Stimulated activated naive CD8-positive, alpha-beta T cell treated with anti-CD3 and anti-CD28 coated beads, Interleukin-15, amount 100 ng/mL, for 72 hours (primary cell): ENCODE results near the gene GIPC3.

Experiments
- ATAC-seq: fragments of 150-1000 bp; cut with Tn5 transposase; 2 replicates; pipeline ENCODE4 v1.10.0; 2021; ENCODE audit warnings: mild to moderate bottlenecking, moderate library complexity
- DNase-seq, 2 donors: peaks; one replicate each; pipeline ENCODE4 v3.0.0; 2021 to 2022
- H3K27ac Mint-ChIP-seq, 2 donors: one replicate each; pipeline ENCODE4 v1.8.0; 2022; ENCODE audit warnings: mild to moderate bottlenecking in 2 of 2, mixed read lengths in 2 of 2, moderate library complexity in 2 of 2
- H3K27me3 Mint-ChIP-seq: one replicate; pipeline ENCODE4 v1.8.0; 2022; ENCODE audit warnings: mixed read lengths
- H3K4me1 Mint-ChIP-seq: one replicate; pipeline ENCODE4 v1.8.0; 2022; ENCODE audit warnings: mild to moderate bottlenecking, mixed read lengths
- H3K4me3 Mint-ChIP-seq, 2 donors: one replicate each; pipeline ENCODE4 v1.8.0; 2022; ENCODE audit warnings: mild to moderate bottlenecking in 2 of 2, mixed read lengths in 2 of 2, moderate library complexity in 1 of 2
- H3K9me3 Mint-ChIP-seq, 2 donors: one replicate each; pipeline ENCODE4 v1.8.0; 2022; ENCODE audit warnings: mixed read lengths in 2 of 2

GIPC3 gene

GRCh38 chr19:3605361-3605760 is 20.1 kb downstream of the GIPC3 start:
- Mint-ChIP-seq H3K4me3 (no peak overlapping the region), H3K4me1 (peaks cover 16% of the 10 kb centered on the region), H3K27me3 (no peaks in the 10 kb centered on the region), H3K9me3 (no peaks in the 10 kb centered on the region), H3K27ac (no peak overlapping the region)
- no peak for ATAC-seq
- DNase-seq = no peak

GRCh38 chr19:3605770-3606169 is 20.5 kb downstream of the GIPC3 start:
- Mint-ChIP-seq H3K4me1 (peaks cover 16% of the 10 kb centered on the region), H3K9me3 (no peaks in the 10 kb centered on the region), H3K27ac (no peak overlapping the region), H3K27me3 (no peaks in the 10 kb centered on the region), H3K4me3 (no peak overlapping the region)
- ATAC-seq (no peak), DNase-seq (no peak)

- Mint-ChIP-seq H3K4me3 (no peak overlapping the region), H3K27ac (no peak overlapping the region), H3K27me3 (no peaks in the 10 kb centered on the region), H3K9me3 (no peaks in the 10 kb centered on the region), H3K4me1 (peaks cover 16% of the 10 kb centered on the region)
- peak; percentile 64 for ATAC-seq
- DNase-seq = peak; percentile 40 to 41
Measured at GRCh38 chr19:3606174-3606689, 21.0 kb downstream of the GIPC3 start.

- Mint-ChIP-seq H3K4me3 (peak within 1 kb of the TSS in 1 of 2 donors; percentile 49), H3K27ac (no peak within 1 kb of the TSS), H3K4me1 (peaks cover 16% of the 10 kb centered on the region)
Measured at GRCh38 chr19:3606690-3607289, 21.5 kb downstream of the GIPC3 start, which contains the start of gene TBXA2R. Gene TBXA2R, minus strand, starts transcription at chr19:3606875. Its CDS starts 6,241 bp downstream, at chr19:3600634.

GRCh38 chr19:3607303-3608078 is 22.2 kb downstream of the GIPC3 start:
- no peak for ATAC-seq
- no peaks in the 10 kb centered on the region for H3K9me3 Mint-ChIP-seq
- DNase-seq = no peak
- H3K4me3 Mint-ChIP-seq = peak overlapping the region; percentile 12 to 49
- H3K27me3 Mint-ChIP-seq = no peaks in the 10 kb centered on the region
- H3K4me1 Mint-ChIP-seq = peaks cover 16% of the 10 kb centered on the region
- H3K27ac Mint-ChIP-seq = peak overlapping the region in 1 of 2 donors; percentile 76

More at GRCh38 chr19:3606690-3607289, 21.5 kb downstream of the GIPC3 start, which contains the start of gene TBXA2R:
- no peaks in the 10 kb centered on the region for H3K9me3 Mint-ChIP-seq
- H3K27me3 Mint-ChIP-seq = no peaks in the 10 kb centered on the region
- DNase-seq (peak; percentile 74), ATAC-seq (peak; percentile 59)

- H3K27ac Mint-ChIP-seq = no peak overlapping the region
Measured at GRCh38 chr19:3608079-3608641, 22.9 kb downstream of the GIPC3 start.

GRCh38 chr19:3608750-3609322 is 23.6 kb downstream of the GIPC3 start:
- Mint-ChIP-seq H3K27ac (no peak overlapping the region), H3K4me3 (no peak overlapping the region), H3K4me1 (peaks cover 16% of the 10 kb centered on the region), H3K9me3 (no peaks in the 10 kb centered on the region), H3K27me3 (no peaks in the 10 kb centered on the region)
- no peak for ATAC-seq
- DNase-seq = no peak

More at GRCh38 chr19:3608079-3608641, 22.9 kb downstream of the GIPC3 start:
- peaks cover 16% of the 10 kb centered on the region for H3K4me1 Mint-ChIP-seq
- no peak for ATAC-seq
- no peaks in the 10 kb centered on the region for H3K9me3 Mint-ChIP-seq
- no peaks in the 10 kb centered on the region for H3K27me3 Mint-ChIP-seq
- H3K4me3 Mint-ChIP-seq = peak overlapping the region; percentile 12
- DNase-seq = no peak

GRCh38 chr19:3609779-3610719 is 24.8 kb downstream of the GIPC3 start:
- ATAC-seq = no peak
- Mint-ChIP-seq H3K4me1 (peaks cover 16% of the 10 kb centered on the region), H3K4me3 (no peak overlapping the region)

GRCh38 chr19:3610745-3611717 is 25.8 kb downstream of the GIPC3 start:
- H3K27me3 Mint-ChIP-seq = no peaks in the 10 kb centered on the region
- H3K9me3 Mint-ChIP-seq = no peaks in the 10 kb centered on the region
- DNase-seq (no peak), ATAC-seq (no peak)
- no peak overlapping the region for H3K4me3 Mint-ChIP-seq
- H3K4me1 Mint-ChIP-seq = peaks cover 16% of the 10 kb centered on the region
- no peak overlapping the region for H3K27ac Mint-ChIP-seq

More at GRCh38 chr19:3609779-3610719, 24.8 kb downstream of the GIPC3 start:
- H3K9me3 Mint-ChIP-seq = no peaks in the 10 kb centered on the region
- DNase-seq = no peak
- peak overlapping the region in 1 of 2 donors; percentile 38 for H3K27ac Mint-ChIP-seq
- no peaks in the 10 kb centered on the region for H3K27me3 Mint-ChIP-seq

- no peaks in the 10 kb centered on the region for H3K27me3 Mint-ChIP-seq
- ATAC-seq (no peak), DNase-seq (no peak)
- peaks cover 17% of the 10 kb centered on the region for H3K4me1 Mint-ChIP-seq
- no peak overlapping the region for H3K4me3 Mint-ChIP-seq
- H3K27ac Mint-ChIP-seq = no peak overlapping the region
- no peaks in the 10 kb centered on the region for H3K9me3 Mint-ChIP-seq
Measured at GRCh38 chr19:3611841-3612240, 26.6 kb downstream of the GIPC3 start.

- H3K4me3 Mint-ChIP-seq = no peak overlapping the region
- H3K27me3 Mint-ChIP-seq = no peaks in the 10 kb centered on the region
- H3K27ac Mint-ChIP-seq = no peak overlapping the region
- H3K4me1 Mint-ChIP-seq = peaks cover 17% of the 10 kb centered on the region
- DNase-seq = no peak
- no peaks in the 10 kb centered on the region for H3K9me3 Mint-ChIP-seq
- no peak for ATAC-seq
Measured at GRCh38 chr19:3612330-3612729, 27.1 kb downstream of the GIPC3 start.

GRCh38 chr19:3612901-3613741 is 27.8 kb downstream of the GIPC3 start:
- peak; percentile 19 for ATAC-seq
- Mint-ChIP-seq H3K4me3 (no peak overlapping the region), H3K4me1 (peaks cover 17% of the 10 kb centered on the region)

More at GRCh38 chr19:3612901-3613741, 27.8 kb downstream of the GIPC3 start:
- no peak overlapping the region for H3K27ac Mint-ChIP-seq
- no peak for DNase-seq
- no peaks in the 10 kb centered on the region for H3K27me3 Mint-ChIP-seq
- H3K9me3 Mint-ChIP-seq = no peaks in the 10 kb centered on the region
